Activated CD8-positive, alpha-beta memory T cell treated with anti-CD3 and anti-CD28 coated beads, Interleukin-2, amount 10 ng/mL, durations not matched to agents 7 days and 5 days (primary cell): Measurements from ENCODE around the gene PEAR1. TPM values are rescaled to one million over a fixed set of nuclear protein-coding genes. Genes with fewer than 3 reads are reported as not detected.
A peak's percentile ranks its signal among the peaks of the same experiment; 100 is the strongest.
"Not testable (repeated sequence)": the region's sequence is repeated elsewhere in the genome, so short reads cannot be mapped to it uniquely, and the experiment has no call there.

Source experiments
- ATAC-seq: fragments of 150-1000 bp; cut with Tn5 transposase; one replicate; pipeline ENCODE4 v1.10.0; 2021; ENCODE audit warnings: moderate library complexity
- CTCF ChIA-PET: fragments of 350-600 bp; sonication (Branson Sonifier 250); formaldehyde crosslinking; loops from one replicate; lab custom pipeline; 2021; ENCODE audit warnings: antibody characterized with exemption; lab: Charles Lee
- DNase-seq: peaks from one replicate; pipeline ENCODE4 v3.0.0-alpha.2; 2020
- H3K27ac Mint-ChIP-seq: one replicate; pipeline ENCODE4 v1.8.0; 2021; ENCODE audit warnings: mild to moderate bottlenecking, mixed read lengths
- H3K27me3 Mint-ChIP-seq: one replicate; pipeline ENCODE4 v1.8.0; 2021; ENCODE audit warnings: mixed read lengths
- H3K36me3 Mint-ChIP-seq: one replicate; pipeline ENCODE4 v1.8.0; 2021; ENCODE audit warnings: mild to moderate bottlenecking, mixed read lengths
- H3K4me1 Mint-ChIP-seq: one replicate; pipeline ENCODE4 v1.8.0; 2021; ENCODE audit warnings: mixed read lengths
- H3K4me3 Mint-ChIP-seq: one replicate; pipeline ENCODE4 v1.8.0; 2021; ENCODE audit warnings: mild to moderate bottlenecking, moderate library complexity, mixed read lengths
- H3K9me3 Mint-ChIP-seq: one replicate; pipeline ENCODE4 v1.8.0; 2022; ENCODE audit warnings: low read depth, mixed read lengths
- total RNA-seq, 2 experiments: library from RNA; stranded (reverse); gene quantifications; one replicate each; pipeline ENCODE4 v1.2.3, GENCODE V29; 2021

PEAR1 gene
- total RNA-seq, 2 experiments from 2014 or later, result not detected

- Mint-ChIP-seq H3K27me3 (peaks cover 95% of the 10 kb centered on the region), H3K4me1 (peaks cover 30% of the 10 kb centered on the region), H3K4me3 (no peak overlapping the region), H3K36me3 (no peaks in the 10 kb centered on the region), H3K9me3 (no peaks in the 10 kb centered on the region), H3K27ac (no peak overlapping the region)
- no peak for DNase-seq
- CTCF ChIA-PET, result interaction anchor here (1.0 to 10.5 kb wide), 4 partner anchors 13 to 150 kb away, joined by 3 to 56 read pairs (median 8); no protein-coding TSS in a partner anchor
- ATAC-seq, result no peak
These were observed 30.4 kb downstream of the PEAR1 start for GRCh38 chr1:156923670-156924477.

- Mint-ChIP-seq H3K27ac (no peak overlapping the region), H3K4me3 (no peak overlapping the region), H3K9me3 (no peaks in the 10 kb centered on the region), H3K36me3 (no peaks in the 10 kb centered on the region), H3K4me1 (peaks cover 30% of the 10 kb centered on the region), H3K27me3 (peaks cover 96% of the 10 kb centered on the region)
- ATAC-seq (no peak), DNase-seq (no peak)
- CTCF ChIA-PET, result interaction anchor here (1.0 to 10.5 kb wide), 3 partner anchors 14 to 149 kb away, joined by 3 to 56 read pairs (median 3); no protein-coding TSS in a partner anchor
These were observed 31.1 kb downstream of the PEAR1 start for GRCh38 chr1:156924478-156925153.

GRCh38 chr1:156925154-156926010 is 31.9 kb downstream of the PEAR1 start:
- Mint-ChIP-seq H3K9me3 (no peaks in the 10 kb centered on the region), H3K4me1 (peaks cover 30% of the 10 kb centered on the region), H3K27me3 (peaks cover 97% of the 10 kb centered on the region), H3K36me3 (no peaks in the 10 kb centered on the region), H3K4me3 (no peak overlapping the region), H3K27ac (no peak overlapping the region)
- CTCF ChIA-PET, result interaction anchor here (1.2 to 10.5 kb wide), 7 partner anchors 8 to 148 kb away, joined by 3 to 62 read pairs (median 10); partner anchors contain the start of gene PEAR1
- no peak for DNase-seq
- no peak for ATAC-seq

GRCh38 chr1:156926175-156926574 is 32.7 kb downstream of the PEAR1 start:
- H3K4me3 Mint-ChIP-seq, result no peak overlapping the region
- H3K9me3 Mint-ChIP-seq, result no peaks in the 10 kb centered on the region
- CTCF ChIA-PET, result interaction anchor here (1.3 to 10.5 kb wide), 8 partner anchors 9 to 119 kb away, joined by 3 to 62 read pairs (median 10); partner anchors contain the start of gene PEAR1
- ATAC-seq, result peak; percentile 52
- H3K36me3 Mint-ChIP-seq, result no peaks in the 10 kb centered on the region
- DNase-seq, result peak; percentile 74
- peaks cover 97% of the 10 kb centered on the region for H3K27me3 Mint-ChIP-seq
- H3K4me1 Mint-ChIP-seq, result peaks cover 29% of the 10 kb centered on the region
- no peak overlapping the region for H3K27ac Mint-ChIP-seq

GRCh38 chr1:156926695-156927094 is 33.2 kb downstream of the PEAR1 start:
- Mint-ChIP-seq H3K27me3 (peaks cover 97% of the 10 kb centered on the region), H3K4me1 (peaks cover 33% of the 10 kb centered on the region)
- not testable (repeated sequence) for H3K9me3 Mint-ChIP-seq, H3K4me3 Mint-ChIP-seq, H3K36me3 Mint-ChIP-seq, H3K27ac Mint-ChIP-seq, DNase-seq, ATAC-seq
- CTCF ChIA-PET, result interaction anchor here (1.3 to 10.5 kb wide), 12 partner anchors 9 to 120 kb away, joined by 3 to 62 read pairs (median 8); partner anchors contain the start of gene PEAR1

GRCh38 chr1:156927215-156928042 is 33.9 kb downstream of the PEAR1 start:
- H3K36me3 Mint-ChIP-seq, result no peaks in the 10 kb centered on the region
- no peak overlapping the region for H3K4me3 Mint-ChIP-seq
- CTCF ChIA-PET, result interaction anchor here (0.6 to 10.5 kb wide), 31 partner anchors 10 to 311 kb away, joined by 3 to 62 read pairs (median 5); partner anchors contain the start of genes NTRK1 and PEAR1
- H3K27ac Mint-ChIP-seq, result no peak overlapping the region
- ATAC-seq (peak; percentile 79), DNase-seq (peak; percentile 75)
- H3K27me3 Mint-ChIP-seq, result peaks cover 95% of the 10 kb centered on the region
- H3K4me1 Mint-ChIP-seq, result peaks cover 33% of the 10 kb centered on the region
- H3K9me3 Mint-ChIP-seq, result no peaks in the 10 kb centered on the region

GRCh38 chr1:156928043-156928602 is 34.6 kb downstream of the PEAR1 start:
- ATAC-seq, result no peak
- CTCF ChIA-PET, result interaction anchor here (0.6 to 10.5 kb wide), 30 partner anchors 11 to 304 kb away, joined by 3 to 62 read pairs (median 5); partner anchors contain the start of genes NTRK1 and PEAR1

GRCh38 chr1:156929596-156930238 is 36.2 kb downstream of the PEAR1 start:
- no peak for ATAC-seq
- H3K4me1 Mint-ChIP-seq, result peaks cover 30% of the 10 kb centered on the region
- no peak for DNase-seq
- CTCF ChIA-PET, result interaction anchor here (1.3 to 10.5 kb wide), 3 partner anchors 19 to 39 kb away, joined by 4 to 62 read pairs (median 56); partner anchors contain the start of gene PEAR1
- H3K36me3 Mint-ChIP-seq, result no peaks in the 10 kb centered on the region
- no peak overlapping the region for H3K27ac Mint-ChIP-seq
- no peaks in the 10 kb centered on the region for H3K9me3 Mint-ChIP-seq
- H3K4me3 Mint-ChIP-seq, result no peak overlapping the region
- H3K27me3 Mint-ChIP-seq, result peaks cover 87% of the 10 kb centered on the region

More at GRCh38 chr1:156928043-156928602, 34.6 kb downstream of the PEAR1 start:
- Mint-ChIP-seq H3K27ac (no peak overlapping the region), H3K27me3 (peaks cover 95% of the 10 kb centered on the region), H3K36me3 (no peaks in the 10 kb centered on the region), H3K9me3 (no peaks in the 10 kb centered on the region), H3K4me1 (peaks cover 33% of the 10 kb centered on the region), H3K4me3 (no peak overlapping the region)
- no peak for DNase-seq

GRCh38 chr1:156930483-156930882 is 37.0 kb downstream of the PEAR1 start:
- Mint-ChIP-seq H3K4me1 (peaks cover 28% of the 10 kb centered on the region), H3K27ac (no peak overlapping the region), H3K4me3 (no peak overlapping the region), H3K27me3 (peaks cover 79% of the 10 kb centered on the region), H3K9me3 (no peaks in the 10 kb centered on the region), H3K36me3 (no peaks in the 10 kb centered on the region)
- DNase-seq, result no peak
- ATAC-seq, result no peak
- CTCF ChIA-PET, result interaction anchor here (4.9 kb wide), 1 partner anchor 40 kb away, joined by 62 read pairs; the partner anchor contains the start of gene PEAR1

- Mint-ChIP-seq H3K4me3 (no peak overlapping the region), H3K27me3 (peaks cover 70% of the 10 kb centered on the region), H3K4me1 (peaks cover 20% of the 10 kb centered on the region), H3K36me3 (no peaks in the 10 kb centered on the region), H3K27ac (no peak overlapping the region), H3K9me3 (no peaks in the 10 kb centered on the region)
- ATAC-seq (no peak), DNase-seq (no peak)
- CTCF ChIA-PET, result interaction anchor here (1.0 kb wide), 1 partner anchor 246 kb away, joined by 3 read pairs; no protein-coding TSS in a partner anchor
These were observed 37.9 kb downstream of the PEAR1 start for GRCh38 chr1:156931211-156931952.
